Thymus (tissue), 11 donors: ENCODE results near the gene ZFAND3. TPM values are rescaled to one million over a fixed set of nuclear protein-coding genes. Genes with fewer than 3 reads are reported as not detected.

ENCODE experiments used
- DNase-seq, 9 donors: peaks; one replicate each; pipeline ENCODE4 v3.0.0-alpha.2; 2013; ENCODE audit warnings: low spot score in 9 of 9, low read depth in 6 of 9, missing footprints in 1 of 9
- H3K27ac ChIP-seq, 2 donors: one replicate each; pipeline ENCODE4 v1.5.1; 2013; ENCODE audit warnings: control low read depth in 1 of 2, low read depth in 1 of 2, low read length in 1 of 2, mild to moderate bottlenecking in 1 of 2, moderate library complexity in 1 of 2
- H3K27me3 ChIP-seq, 2 donors: one replicate each; pipeline ENCODE4 v1.5.1; 2013; ENCODE audit warnings: low read length in 1 of 2; ENCODE audit not compliant: control insufficient read depth in 2 of 2, insufficient read depth in 1 of 2
- H3K36me3 ChIP-seq, 2 donors: one replicate each; pipeline ENCODE4 v1.5.1; 2013; ENCODE audit warnings: low read length in 1 of 2, mild to moderate bottlenecking in 1 of 2, moderate library complexity in 1 of 2; ENCODE audit not compliant: control insufficient read depth in 2 of 2, insufficient read depth in 2 of 2
- H3K4me1 ChIP-seq, 2 donors: one replicate each; pipeline ENCODE4 v1.5.1; 2013; ENCODE audit warnings: low read length in 2 of 2; ENCODE audit not compliant: control insufficient read depth in 2 of 2, insufficient read depth in 2 of 2
- H3K4me3 ChIP-seq, 2 donors: one replicate each; pipeline ENCODE4 v1.5.1; 2013; ENCODE audit warnings: low read length in 2 of 2, control low read depth in 1 of 2, mild to moderate bottlenecking in 1 of 2
- H3K9me3 ChIP-seq, 2 donors: one replicate each; pipeline ENCODE4 v1.5.1; 2013; ENCODE audit warnings: low read length in 1 of 2, mild to moderate bottlenecking in 1 of 2; ENCODE audit not compliant: control insufficient read depth in 2 of 2, insufficient read depth in 1 of 2
- WGBS: extraction: QIAGEN DNeasy Blood & Tissue Kit; methylation state at CpG from one replicate; pipeline ENCODE4 v1.1.7; 2013; 5-methylcytosine and 5-hydroxymethylcytosine counted together
- polyA plus RNA-seq: library from polyadenylated mRNA; stranded (reverse); fragments of 200-250 nt; gene quantifications from one replicate; pipeline ENCODE4 v1.2.3, GENCODE V29; 2013
- total RNA-seq: library from RNA; stranded (reverse); fragments of 120-200 nt; gene quantifications from one replicate; pipeline ENCODE4 v1.2.4, GENCODE V29; 2013
- donor health status: healthy.

Gene ZFAND3
- total and polyA plus RNA-seq, 2 donors, result 8.5 to 25.7 TPM

DNA sequence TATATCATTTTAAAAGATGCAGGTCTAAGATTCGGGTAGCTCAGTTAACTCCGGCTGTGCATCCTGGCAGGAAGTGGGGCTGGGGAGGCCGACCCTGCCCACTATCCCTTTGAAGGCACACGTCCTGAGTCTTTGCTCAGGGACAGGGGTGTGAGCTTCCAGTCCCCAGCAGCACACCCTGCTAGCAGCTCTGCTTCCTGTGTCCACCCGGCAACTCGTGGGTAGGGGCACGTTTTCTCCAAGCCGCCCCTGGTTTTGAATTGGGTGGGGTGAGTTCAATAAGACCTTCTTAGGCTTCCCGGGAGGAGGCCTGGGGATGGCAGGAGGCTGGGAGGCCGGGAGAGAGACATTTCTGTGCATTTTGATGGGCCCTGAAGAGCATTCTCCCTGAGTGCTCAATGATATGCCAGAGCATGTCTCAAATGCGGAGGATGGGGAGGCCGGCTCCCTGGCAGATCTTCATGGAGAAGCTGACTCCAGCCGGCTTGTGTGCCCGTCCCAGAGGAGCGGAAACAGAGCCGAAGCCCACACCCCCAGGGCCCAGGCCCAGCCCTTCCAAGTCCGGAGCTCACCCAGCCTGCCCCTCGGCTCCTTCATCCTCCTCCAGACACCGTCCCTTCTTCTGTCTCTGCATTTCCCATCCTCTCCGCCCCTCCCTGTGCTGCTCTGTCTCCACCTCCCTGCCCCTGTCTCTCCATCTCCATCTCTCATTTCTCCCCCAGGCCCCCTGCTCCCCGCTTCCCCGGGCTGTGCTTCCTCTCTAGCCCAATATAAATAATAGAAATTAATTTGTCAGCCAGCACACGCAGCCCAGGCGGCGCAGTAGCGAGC lies 36.3 kb upstream of the ZFAND3 start:
- H3K27ac ChIP-seq, result no peak overlapping the region
- no peaks in the 10 kb centered on the region for H3K9me3 ChIP-seq
- H3K4me3 ChIP-seq, result peak overlapping the region; percentile 27 to 36
- H3K27me3 ChIP-seq, result peaks cover 17 to 44% of the 10 kb centered on the region in 2 donors
- no peak for DNase-seq
- 17% methylated on average over 26 of the region's 26 CpGs for WGBS
- H3K36me3 ChIP-seq, result no peaks in the 10 kb centered on the region
- peaks cover 6 to 20% of the 10 kb centered on the region in 2 donors for H3K4me1 ChIP-seq

DNA sequence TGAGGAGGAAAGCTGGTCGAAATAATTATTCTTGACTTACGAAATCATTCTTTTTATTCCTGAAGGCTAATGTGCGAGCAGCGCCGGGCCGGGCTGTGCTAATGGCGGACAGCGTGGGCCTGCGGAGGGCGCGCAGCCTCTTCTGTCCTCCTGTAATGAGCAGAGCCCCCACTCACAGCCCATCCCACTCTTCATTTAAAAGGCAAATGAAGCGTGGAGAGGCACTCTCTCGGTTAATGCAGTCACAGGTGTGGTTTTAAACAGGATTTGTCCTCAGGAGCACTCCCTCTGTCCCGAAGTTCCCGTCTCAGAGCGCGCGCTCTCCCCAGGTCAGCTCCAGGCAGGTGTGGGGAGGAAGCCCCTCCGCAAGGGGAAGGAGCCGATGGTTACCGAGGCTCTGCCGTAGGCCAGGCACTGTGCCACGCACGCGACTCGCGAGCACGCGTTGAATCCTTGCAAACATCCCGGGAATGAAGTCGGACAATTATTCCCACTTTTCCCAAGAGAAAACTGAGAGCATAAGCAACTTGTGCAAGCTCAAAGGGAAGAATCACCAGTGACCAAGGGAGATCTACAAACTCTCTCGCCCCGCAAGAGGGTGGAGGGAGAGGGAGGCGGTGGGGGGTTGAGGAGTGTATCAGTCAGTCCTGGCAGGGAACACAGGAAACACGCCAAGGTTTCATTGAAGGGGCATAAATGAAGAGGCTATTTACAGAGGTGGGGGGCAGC lies 35.5 kb upstream of the ZFAND3 start:
- no peak overlapping the region for H3K27ac ChIP-seq
- H3K4me3 ChIP-seq, result peak overlapping the region; percentile 27 to 36
- peaks cover 17 to 44% of the 10 kb centered on the region in 2 donors for H3K27me3 ChIP-seq
- H3K4me1 ChIP-seq, result peaks cover 6 to 20% of the 10 kb centered on the region in 2 donors
- no peaks in the 10 kb centered on the region for H3K36me3 ChIP-seq
- WGBS, result 2% methylated on average over 35 of the region's 35 CpGs
- DNase-seq, result no peak
- no peaks in the 10 kb centered on the region for H3K9me3 ChIP-seq

DNA sequence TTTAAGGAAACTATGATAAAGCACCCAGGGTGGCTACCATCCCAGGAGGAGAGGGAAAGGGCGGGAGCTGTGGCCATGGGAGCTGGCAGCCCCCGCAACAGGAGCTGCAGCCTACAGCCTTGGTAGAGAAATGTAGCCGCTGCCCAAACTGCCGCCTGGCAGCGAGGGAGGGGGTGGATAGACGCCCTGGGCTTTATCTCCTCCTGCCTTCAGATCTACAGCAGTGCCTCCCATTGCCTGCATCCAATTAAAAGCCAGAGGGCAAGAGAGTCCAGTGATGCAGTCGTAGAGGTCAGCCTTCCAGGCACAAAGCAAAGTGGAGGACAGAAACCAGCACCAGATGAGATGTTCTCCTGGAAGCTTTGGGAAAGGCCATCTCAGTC lies 35.0 kb upstream of the ZFAND3 start:
- DNase-seq, result no peak
- Histone ChIP-seq H3K27ac (no peak overlapping the region), H3K27me3 (peaks cover 17 to 44% of the 10 kb centered on the region in 2 donors), H3K36me3 (no peaks in the 10 kb centered on the region), H3K9me3 (no peaks in the 10 kb centered on the region), H3K4me1 (peaks cover 6 to 20% of the 10 kb centered on the region in 2 donors), H3K4me3 (no peak overlapping the region)
- 72% methylated on average over 7 of the region's 7 CpGs for WGBS

DNA sequence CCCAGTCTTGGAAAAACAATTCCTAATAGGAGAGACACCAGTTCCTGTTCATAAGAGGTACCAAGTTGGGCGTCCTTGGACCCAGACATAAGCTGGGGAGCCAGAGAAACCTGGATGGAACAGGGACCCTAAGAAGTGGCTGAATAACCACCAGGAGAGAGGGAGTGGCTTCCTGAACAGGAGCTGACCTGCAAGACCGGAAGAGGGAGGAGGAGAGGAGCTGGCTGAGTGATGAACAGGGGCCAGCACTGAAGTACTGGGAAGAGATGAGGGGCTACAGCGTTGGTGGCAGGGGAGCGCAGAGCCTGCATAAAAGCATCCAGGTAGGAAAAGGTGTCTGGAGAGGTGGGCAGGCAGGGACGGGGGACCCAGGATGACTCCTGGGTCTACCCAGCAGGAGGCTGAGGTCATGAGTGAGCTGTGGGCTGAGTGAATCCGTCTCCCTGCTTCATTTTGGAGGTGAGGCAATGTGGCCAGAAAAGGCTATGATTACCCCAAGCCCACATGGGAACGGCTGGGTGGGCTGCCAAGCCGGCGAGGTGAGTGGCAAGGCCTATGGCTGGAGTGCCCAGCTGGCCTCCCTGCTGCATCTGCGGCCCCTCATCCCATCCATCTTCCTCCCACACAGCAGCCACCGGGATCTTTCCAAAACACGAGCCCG lies 34.4 kb upstream of the ZFAND3 start:
- peaks cover 6 to 20% of the 10 kb centered on the region in 2 donors for H3K4me1 ChIP-seq
- no peaks in the 10 kb centered on the region for H3K9me3 ChIP-seq
- H3K36me3 ChIP-seq, result no peaks in the 10 kb centered on the region
- H3K4me3 ChIP-seq, result no peak overlapping the region
- H3K27me3 ChIP-seq, result peaks cover 17 to 44% of the 10 kb centered on the region in 2 donors
- DNase-seq, result no peak
- 91% methylated on average over 13 of the region's 13 CpGs for WGBS
- no peak overlapping the region for H3K27ac ChIP-seq

DNA sequence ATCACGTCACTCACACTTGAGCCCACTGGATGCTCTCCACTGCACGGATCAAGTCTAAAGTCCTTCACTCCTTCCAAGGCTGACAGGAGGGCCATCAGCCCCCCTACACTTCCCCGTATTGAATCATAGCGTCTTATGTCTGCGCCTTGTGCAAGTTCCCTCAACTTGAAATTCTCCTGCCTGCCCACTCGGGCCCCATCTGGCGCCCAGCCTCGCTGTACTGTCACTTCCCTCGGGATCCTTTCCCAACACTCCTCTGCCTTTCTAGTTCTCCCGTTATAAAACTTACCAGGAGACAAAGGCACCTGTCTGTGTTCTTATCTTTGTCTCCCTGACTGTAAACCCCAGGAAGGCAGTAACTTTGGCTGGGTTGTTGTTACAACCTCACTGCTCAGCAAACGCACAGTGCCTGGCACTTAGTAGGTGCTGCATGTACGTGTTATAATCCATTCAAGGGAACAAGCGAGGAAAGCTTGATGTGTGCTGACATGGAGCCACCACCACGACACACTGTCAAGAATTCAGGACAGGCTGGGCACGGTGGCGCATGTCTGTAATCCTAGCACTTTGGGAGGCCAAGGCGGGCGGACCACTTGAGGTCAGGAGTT lies 33.8 kb upstream of the ZFAND3 start:
- Histone ChIP-seq H3K4me3 (no peak overlapping the region), H3K27ac (no peak overlapping the region), H3K36me3 (no peaks in the 10 kb centered on the region), H3K4me1 (peaks cover 6 to 20% of the 10 kb centered on the region in 2 donors), H3K27me3 (peaks cover 17 to 44% of the 10 kb centered on the region in 2 donors), H3K9me3 (no peaks in the 10 kb centered on the region)
- 95% methylated on average over 18 of the region's 18 CpGs for WGBS
- DNase-seq, result no peak

DNA sequence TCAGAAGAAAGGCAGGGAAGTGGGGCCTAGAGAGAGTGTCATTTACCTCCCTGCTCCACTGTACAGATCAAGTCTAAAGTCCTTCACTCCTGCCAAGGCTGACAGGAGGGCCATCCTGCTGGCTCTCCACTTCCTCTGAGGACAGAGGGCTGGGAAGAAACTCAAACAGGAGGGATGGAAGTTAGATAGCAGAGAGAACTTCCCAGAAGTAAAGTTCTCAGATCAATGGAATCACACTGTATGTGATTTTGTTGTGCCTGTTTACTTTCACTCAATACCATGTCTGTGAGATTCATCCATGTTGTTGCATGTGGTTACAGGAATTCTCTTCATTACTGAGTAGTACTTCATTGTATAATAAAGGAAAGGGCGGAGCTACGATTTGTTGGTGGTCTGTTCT lies 32.3 kb upstream of the ZFAND3 start:
- H3K27me3 ChIP-seq, result peaks cover 17 to 42% of the 10 kb centered on the region in 2 donors
- no peak overlapping the region for H3K27ac ChIP-seq
- H3K4me1 ChIP-seq, result peaks cover 6 to 22% of the 10 kb centered on the region in 2 donors
- DNase-seq, result no peak
- H3K36me3 ChIP-seq, result no peaks in the 10 kb centered on the region
- WGBS, result 99% methylated on average over 2 of the region's 2 CpGs
- H3K9me3 ChIP-seq, result no peaks in the 10 kb centered on the region
- H3K4me3 ChIP-seq, result no peak overlapping the region

DNA sequence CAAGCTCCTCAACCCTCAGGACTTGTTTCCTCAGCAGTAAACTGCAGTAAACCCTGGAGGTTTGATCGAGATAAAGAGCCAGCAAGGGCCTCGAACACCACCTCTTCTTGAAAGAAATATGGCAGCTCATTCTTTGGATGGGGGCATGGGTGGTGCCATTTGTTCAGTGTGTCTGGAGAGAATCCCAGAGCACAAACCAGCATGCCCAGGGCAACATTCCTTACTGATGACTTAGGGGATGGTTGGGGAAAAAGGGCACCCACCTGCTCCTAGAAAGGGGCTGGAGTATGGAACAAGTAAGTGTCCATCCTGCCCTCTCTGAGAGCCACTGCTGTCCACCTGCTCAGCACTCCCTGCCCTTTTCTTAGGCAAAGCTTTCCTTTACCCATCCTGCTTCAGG lies 31.3 kb upstream of the ZFAND3 start:
- Histone ChIP-seq H3K36me3 (no peaks in the 10 kb centered on the region), H3K27me3 (peaks cover 11 to 31% of the 10 kb centered on the region in 2 donors), H3K27ac (no peak overlapping the region), H3K4me3 (no peak overlapping the region), H3K4me1 (peaks cover 6 to 18% of the 10 kb centered on the region in 2 donors), H3K9me3 (no peaks in the 10 kb centered on the region)
- no peak for DNase-seq
- whole genome bisulfite sequencing, result 89% methylated on average over 2 of the region's 2 CpGs

DNA sequence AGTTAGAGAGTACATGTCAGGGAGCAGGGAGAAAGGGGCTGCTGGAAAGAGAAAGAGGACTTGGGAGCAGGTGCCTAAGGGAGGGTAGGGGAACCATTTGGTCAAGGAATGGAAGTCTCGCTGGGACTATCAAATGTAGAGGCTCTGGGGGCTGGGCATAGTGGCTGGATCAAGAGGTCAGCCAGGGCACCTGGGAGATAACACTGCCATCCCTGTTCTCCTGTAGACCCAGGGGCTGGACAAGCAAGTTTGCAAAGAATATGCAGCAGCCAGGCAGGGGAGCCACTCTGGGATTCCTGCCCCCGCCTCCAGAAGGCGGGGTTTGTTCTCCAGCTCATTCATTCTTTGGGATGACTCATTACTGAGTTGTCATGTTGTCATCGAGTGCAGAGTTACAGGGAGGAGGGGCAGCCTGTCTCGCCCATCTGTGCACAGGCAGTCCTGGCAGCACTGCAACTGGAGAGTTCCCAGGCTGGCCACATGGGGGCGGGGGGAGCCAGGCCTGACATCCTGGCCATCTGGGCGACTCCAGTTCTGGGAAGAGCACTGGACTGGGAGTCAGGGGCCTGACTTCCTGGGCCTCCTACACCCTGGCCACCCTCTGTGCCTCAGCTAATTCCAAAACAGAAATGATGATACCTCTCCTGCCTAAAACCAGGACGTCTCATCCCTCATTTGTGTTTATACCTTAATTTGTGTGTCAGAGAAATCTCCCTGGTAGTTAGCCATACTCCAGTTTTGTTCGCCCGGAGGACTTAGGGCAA lies 28.2 kb upstream of the ZFAND3 start:
- 41% methylated on average over 10 of the region's 10 CpGs for WGBS
- DNase-seq, result peak; percentile 17 to 67 (median 29)
- Histone ChIP-seq H3K27ac (no peak overlapping the region), H3K9me3 (no peaks in the 10 kb centered on the region), H3K4me3 (no peak overlapping the region), H3K27me3 (peaks cover 0 to 2% of the 10 kb centered on the region in 2 donors), H3K4me1 (peaks cover 0 to 3% of the 10 kb centered on the region in 2 donors), H3K36me3 (no peaks in the 10 kb centered on the region)
